Measurements from ENCODE around the gene BBOX1.
"Not testable (repeated sequence)": the region's sequence is repeated elsewhere in the genome, so short reads cannot be mapped to it uniquely, and the experiment has no call there.

BBOX1 gene

GRCh38 chr11:27135924-27136329, 95.3 kb downstream of the BBOX1 start:
- DNase-seq: not testable (repeated sequence)

- DNase-seq: no peak
These were observed 98.1 kb downstream of the BBOX1 start for GRCh38 chr11:27138716-27139115.

GRCh38 chr11:27139742-27140367, 99.2 kb downstream of the BBOX1 start:
- DNase-seq: no peak

- no peak for DNase-seq
These were observed 101.0 kb downstream of the BBOX1 start for GRCh38 chr11:27141576-27141975.

- no peak for DNase-seq
These were observed 107.3 kb downstream of the BBOX1 start for GRCh38 chr11:27147916-27148315.

- no peak for DNase-seq
These were observed 107.9 kb downstream of the BBOX1 start for GRCh38 chr11:27148506-27148905.

- no peak for DNase-seq
These were observed 109.5 kb downstream of the BBOX1 start for GRCh38 chr11:27150098-27150497.

GRCh38 chr11:27153136-27153535, 112.5 kb downstream of the BBOX1 start:
- DNase-seq: no peak

GRCh38 chr11:27158456-27159334, 118.1 kb downstream of the BBOX1 start:
- peak; percentile 58 for DNase-seq

- DNase-seq: no peak
These were observed 118.7 kb downstream of the BBOX1 start for GRCh38 chr11:27159335-27159679.

GRCh38 chr11:27161071-27161470, 120.5 kb downstream of the BBOX1 start:
- no peak for DNase-seq

GRCh38 chr11:27162237-27162636, 121.6 kb downstream of the BBOX1 start:
- no peak for DNase-seq

- no peak for DNase-seq
These were observed 125.5 kb downstream of the BBOX1 start for GRCh38 chr11:27166130-27166529.

GRCh38 chr11:27171376-27171958, 130.9 kb downstream of the BBOX1 start:
- DNase-seq: no peak

- no peak for DNase-seq
These were observed 132.9 kb downstream of the BBOX1 start for GRCh38 chr11:27173545-27173944.

- no peak for DNase-seq
These were observed 133.4 kb downstream of the BBOX1 start for GRCh38 chr11:27174021-27174420.

GRCh38 chr11:27174672-27175210, 134.1 kb downstream of the BBOX1 start:
- no peak for DNase-seq

GRCh38 chr11:27175562-27175961, 134.9 kb downstream of the BBOX1 start:
- DNase-seq: not testable (repeated sequence)

Measured in NCI-H526 treated with DMSO at 0.1 percent for 48 hours (cell line).